ENCODE results near the gene TMEM62.

- no peak for TF ChIP-seq CTCF (IDR thresholded peaks at IDR 0.05)
- no peak for TF ChIP-seq POLR2A (IDR thresholded peaks at IDR 0.05)
These were observed 31.2 kb upstream of the TMEM62 start for GRCh38 chr15:43102187-43102586.

All from body of pancreas (tissue), 4 donors.